HCT116 (cell line): ENCODE measurements around the gene CSNK2A2.

Source experiments
- CEBPB ChIP-seq: IDR thresholded peaks from 2 replicates; pipeline ENCODE4 v1.6.1; 2012; ENCODE audit warnings: low read depth
- EZH2 ChIP-seq: fragments of 200-600 bp; sonication (generic); IDR thresholded peaks from 2 replicates; pipeline ENCODE4 v1.6.1; 2017; ENCODE audit warnings: antibody characterized with exemption, mixed run types
- FOSL1 ChIP-seq: IDR thresholded peaks from 2 replicates; pipeline ENCODE4 v1.6.1; 2012; ENCODE audit warnings: low read depth
- POLR2AphosphoS5 ChIP-seq: IDR thresholded peaks from 2 replicates; pipeline ENCODE4 v1.6.1; 2011; ENCODE audit warnings: mild to moderate bottlenecking, low read depth, low read length, moderate library complexity
- TF ChIP-seq, protein P1 (sequence below), 3 experiments: fragments of 200-600 bp in 1 of 3; sonication (generic) in 1 of 3; IDR thresholded peaks in 2 of 3; conservative IDR thresholded peaks in 1 of 3; 2 replicates each; pipeline ENCODE4 v1.5.1; 2012 to 2017; ENCODE audit warnings: low read depth in 2 of 3, low read length in 2 of 3, antibody characterized with exemption in 1 of 3, borderline replicate concordance in 1 of 3, control low read depth in 1 of 3, mild to moderate bottlenecking in 1 of 3, mixed read lengths in 1 of 3, mixed run types in 1 of 3, moderate library complexity in 1 of 3; ENCODE audit not compliant: insufficient read depth in 1 of 3
- TF ChIP-seq, protein P2 (sequence below): IDR thresholded peaks from 2 replicates; pipeline ENCODE4 v1.6.1; 2012; ENCODE audit warnings: low read depth
- TF ChIP-seq, protein P3 (sequence below): IDR thresholded peaks from 2 replicates; pipeline ENCODE4 v1.6.1; 2012

GRCh38 chr16:58121132-58121531, 76.8 kb downstream of the CSNK2A2 start:
- TF ChIP-seq FOSL1 (no peak), EZH2 (no peak), POLR2AphosphoS5 (no peak), CEBPB (no peak)
- TF ChIP-seq, protein P1, sequence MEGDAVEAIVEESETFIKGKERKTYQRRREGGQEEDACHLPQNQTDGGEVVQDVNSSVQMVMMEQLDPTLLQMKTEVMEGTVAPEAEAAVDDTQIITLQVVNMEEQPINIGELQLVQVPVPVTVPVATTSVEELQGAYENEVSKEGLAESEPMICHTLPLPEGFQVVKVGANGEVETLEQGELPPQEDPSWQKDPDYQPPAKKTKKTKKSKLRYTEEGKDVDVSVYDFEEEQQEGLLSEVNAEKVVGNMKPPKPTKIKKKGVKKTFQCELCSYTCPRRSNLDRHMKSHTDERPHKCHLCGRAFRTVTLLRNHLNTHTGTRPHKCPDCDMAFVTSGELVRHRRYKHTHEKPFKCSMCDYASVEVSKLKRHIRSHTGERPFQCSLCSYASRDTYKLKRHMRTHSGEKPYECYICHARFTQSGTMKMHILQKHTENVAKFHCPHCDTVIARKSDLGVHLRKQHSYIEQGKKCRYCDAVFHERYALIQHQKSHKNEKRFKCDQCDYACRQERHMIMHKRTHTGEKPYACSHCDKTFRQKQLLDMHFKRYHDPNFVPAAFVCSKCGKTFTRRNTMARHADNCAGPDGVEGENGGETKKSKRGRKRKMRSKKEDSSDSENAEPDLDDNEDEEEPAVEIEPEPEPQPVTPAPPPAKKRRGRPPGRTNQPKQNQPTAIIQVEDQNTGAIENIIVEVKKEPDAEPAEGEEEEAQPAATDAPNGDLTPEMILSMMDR (IDR thresholded peaks at IDR 0.05 in 2 of 3, conservative IDR thresholded peaks at IDR 0.05 in 1 of 3; ENCODE audit: borderline replicate concordance in 1 of 3, insufficient read depth in 1 of 3, low read depth in 2 of 3, low read length in 2 of 3): no peak
- TF ChIP-seq, protein P2, sequence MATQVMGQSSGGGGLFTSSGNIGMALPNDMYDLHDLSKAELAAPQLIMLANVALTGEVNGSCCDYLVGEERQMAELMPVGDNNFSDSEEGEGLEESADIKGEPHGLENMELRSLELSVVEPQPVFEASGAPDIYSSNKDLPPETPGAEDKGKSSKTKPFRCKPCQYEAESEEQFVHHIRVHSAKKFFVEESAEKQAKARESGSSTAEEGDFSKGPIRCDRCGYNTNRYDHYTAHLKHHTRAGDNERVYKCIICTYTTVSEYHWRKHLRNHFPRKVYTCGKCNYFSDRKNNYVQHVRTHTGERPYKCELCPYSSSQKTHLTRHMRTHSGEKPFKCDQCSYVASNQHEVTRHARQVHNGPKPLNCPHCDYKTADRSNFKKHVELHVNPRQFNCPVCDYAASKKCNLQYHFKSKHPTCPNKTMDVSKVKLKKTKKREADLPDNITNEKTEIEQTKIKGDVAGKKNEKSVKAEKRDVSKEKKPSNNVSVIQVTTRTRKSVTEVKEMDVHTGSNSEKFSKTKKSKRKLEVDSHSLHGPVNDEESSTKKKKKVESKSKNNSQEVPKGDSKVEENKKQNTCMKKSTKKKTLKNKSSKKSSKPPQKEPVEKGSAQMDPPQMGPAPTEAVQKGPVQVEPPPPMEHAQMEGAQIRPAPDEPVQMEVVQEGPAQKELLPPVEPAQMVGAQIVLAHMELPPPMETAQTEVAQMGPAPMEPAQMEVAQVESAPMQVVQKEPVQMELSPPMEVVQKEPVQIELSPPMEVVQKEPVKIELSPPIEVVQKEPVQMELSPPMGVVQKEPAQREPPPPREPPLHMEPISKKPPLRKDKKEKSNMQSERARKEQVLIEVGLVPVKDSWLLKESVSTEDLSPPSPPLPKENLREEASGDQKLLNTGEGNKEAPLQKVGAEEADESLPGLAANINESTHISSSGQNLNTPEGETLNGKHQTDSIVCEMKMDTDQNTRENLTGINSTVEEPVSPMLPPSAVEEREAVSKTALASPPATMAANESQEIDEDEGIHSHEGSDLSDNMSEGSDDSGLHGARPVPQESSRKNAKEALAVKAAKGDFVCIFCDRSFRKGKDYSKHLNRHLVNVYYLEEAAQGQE: no peak
- TF ChIP-seq, protein P3, sequence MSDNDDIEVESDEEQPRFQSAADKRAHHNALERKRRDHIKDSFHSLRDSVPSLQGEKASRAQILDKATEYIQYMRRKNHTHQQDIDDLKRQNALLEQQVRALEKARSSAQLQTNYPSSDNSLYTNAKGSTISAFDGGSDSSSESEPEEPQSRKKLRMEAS: no peak
